Astrocyte (in vitro differentiated cells and primary cell): ENCODE data around the gene MSH5. TPM values are rescaled to one million over a fixed set of nuclear protein-coding genes. Genes with fewer than 3 reads are reported as not detected.

ENCODE experiments used
- DNase-seq: peaks from one replicate; pipeline ENCODE4 v3.0.0-alpha.2; 2010; ENCODE audit warnings: low read depth
- FAIRE-seq: peaks from 2 replicates; lab custom pipeline; 2011; peaks lifted over from hg19 to GRCh38; lab: Jason Lieb, UNC
- H2AFZ ChIP-seq: 2 replicates; pipeline ENCODE4 v1.6.0; 2012; ENCODE audit warnings: low read depth, low read length, inconsistent platforms
- H3K27ac ChIP-seq: 2 replicates; pipeline ENCODE4 v1.5.1; 2011; ENCODE audit warnings: low read depth, low read length, inconsistent platforms
- H3K27me3 ChIP-seq: 2 replicates; pipeline ENCODE4 v1.6.0; 2011; ENCODE audit warnings: low read length, inconsistent platforms; ENCODE audit not compliant: insufficient read depth
- H3K36me3 ChIP-seq: 2 replicates; pipeline ENCODE4 v1.5.1; 2011; ENCODE audit warnings: low read length, inconsistent platforms; ENCODE audit not compliant: insufficient read depth
- H3K4me1 ChIP-seq: 2 replicates; pipeline ENCODE4 v1.5.1; 2011; ENCODE audit warnings: low read length, inconsistent platforms; ENCODE audit not compliant: insufficient read depth
- H3K4me2 ChIP-seq: 2 replicates; pipeline ENCODE4 v1.6.0; 2012; ENCODE audit warnings: low read length, inconsistent platforms
- H3K4me3 ChIP-seq: 2 replicates; pipeline ENCODE4 v1.5.1; 2011; ENCODE audit warnings: low read depth, mild to moderate bottlenecking, low read length, inconsistent platforms; ENCODE audit not compliant: insufficient read depth
- H3K79me2 ChIP-seq: 2 replicates; pipeline ENCODE4 v1.6.0; 2012; ENCODE audit warnings: mild to moderate bottlenecking, low read length, inconsistent platforms; ENCODE audit not compliant: insufficient read depth
- H3K9ac ChIP-seq: 2 replicates; pipeline ENCODE4 v1.6.0; 2012; ENCODE audit warnings: mild to moderate bottlenecking, low read length, inconsistent platforms
- H3K9me3 ChIP-seq: 2 replicates; pipeline ENCODE4 v1.5.1; 2012; ENCODE audit warnings: low read depth, mild to moderate bottlenecking, low read length, inconsistent platforms; ENCODE audit not compliant: insufficient read depth
- H4K20me1 ChIP-seq: 2 replicates; pipeline ENCODE4 v1.6.0; 2012; ENCODE audit warnings: low read length, inconsistent platforms; ENCODE audit not compliant: insufficient read depth
- H3K27ac Mint-ChIP-seq: one replicate; pipeline ENCODE4 v1.8.0; 2021; ENCODE audit warnings: mild to moderate bottlenecking, mixed read lengths; ENCODE audit not compliant: unreplicated experiment
- H3K27me3 Mint-ChIP-seq: one replicate; pipeline ENCODE4 v1.8.0; 2021; ENCODE audit warnings: low read depth, mixed read lengths; ENCODE audit not compliant: unreplicated experiment
- H3K36me3 Mint-ChIP-seq: one replicate; pipeline ENCODE4 v1.8.0; 2021; ENCODE audit warnings: low read depth, mixed read lengths; ENCODE audit not compliant: unreplicated experiment
- H3K4me1 Mint-ChIP-seq: one replicate; pipeline ENCODE4 v1.8.0; 2021; ENCODE audit warnings: low read depth, mixed read lengths; ENCODE audit not compliant: unreplicated experiment
- H3K4me3 Mint-ChIP-seq: one replicate; pipeline ENCODE4 v1.8.0; 2021; ENCODE audit warnings: mild to moderate bottlenecking, moderate library complexity, mixed read lengths; ENCODE audit not compliant: unreplicated experiment
- H3K9me3 Mint-ChIP-seq: one replicate; pipeline ENCODE4 v1.8.0; 2021; ENCODE audit warnings: mild to moderate bottlenecking, mixed read lengths; ENCODE audit not compliant: unreplicated experiment
- CTCF ChIP-seq: IDR thresholded peaks from 2 replicates; pipeline ENCODE4 v1.5.1; 2011; ENCODE audit warnings: low read depth, mild to moderate bottlenecking, inconsistent platforms, low read length, moderate library complexity; ENCODE audit not compliant: insufficient read depth
- EZH2 ChIP-seq: IDR thresholded peaks from 2 replicates; pipeline ENCODE4 v1.6.1; 2012; ENCODE audit warnings: mild to moderate bottlenecking, low read length, inconsistent platforms; ENCODE audit not compliant: insufficient read depth
- total RNA-seq: library from RNA; stranded (reverse); gene quantifications from 2 replicates; pipeline ENCODE4 v1.2.1, GENCODE V29; 2021

MSH5 gene
- total RNA-seq, 1 donor from 2014 or later, result 6.8 TPM

- Histone ChIP-seq H3K36me3 (peaks cover 16% of the 10 kb centered on the region), H2AFZ (peak within 1 kb of the TSS; percentile 77), H3K9me3 (no peaks in the 10 kb centered on the region), H3K9ac (peak within 1 kb of the TSS; percentile 94), H3K4me3 (peak within 1 kb of the TSS; percentile 79), H3K27ac (peak within 1 kb of the TSS; percentile 94), H3K4me1 (peaks cover 21% of the 10 kb centered on the region), H3K4me2 (peak within 1 kb of the TSS; percentile 89), H3K79me2 (peaks cover 42% of the 10 kb centered on the region), H4K20me1 (peaks cover 11% of the 10 kb centered on the region), H3K27me3 (no peaks in the 10 kb centered on the region)
- Mint-ChIP-seq H3K4me1 (peaks cover 11% of the 10 kb centered on the region), H3K9me3 (no peaks in the 10 kb centered on the region), H3K4me3 (peak within 1 kb of the TSS; percentile 99), H3K36me3 (peaks cover 10% of the 10 kb centered on the region), H3K27me3 (no peaks in the 10 kb centered on the region), H3K27ac (peak within 1 kb of the TSS; percentile 98)
- TF ChIP-seq CTCF, result peak; percentile 40
- TF ChIP-seq EZH2, result no peak
- FAIRE-seq (no peak), DNase-seq (peak; percentile 72)
Observed at GRCh38 chr6:31795616-31796298, 56.0 kb downstream of the MSH5 start, which contains the start of gene VARS1. Gene VARS1 (minus strand): TSS chr6:31795752. CDS start chr6:31795217, 535 bp downstream.

- Histone ChIP-seq H3K79me2 (peaks cover 38% of the 10 kb centered on the region), H3K27me3 (no peaks in the 10 kb centered on the region), H3K4me2 (no peak overlapping the region), H4K20me1 (peaks cover 4% of the 10 kb centered on the region), H3K4me1 (peaks cover 21% of the 10 kb centered on the region), H3K36me3 (peaks cover 8% of the 10 kb centered on the region), H3K9me3 (no peaks in the 10 kb centered on the region), H2AFZ (no peak overlapping the region), H3K9ac (no peak overlapping the region), H3K27ac (no peak overlapping the region), H3K4me3 (no peak overlapping the region)
- no peaks in the 10 kb centered on the region for H3K27me3 Mint-ChIP-seq
- H3K4me3 Mint-ChIP-seq, result peak overlapping the region; percentile 64
- peaks cover 3% of the 10 kb centered on the region for H3K36me3 Mint-ChIP-seq
- H3K9me3 Mint-ChIP-seq, result no peaks in the 10 kb centered on the region
- no peak for FAIRE-seq
- TF ChIP-seq CTCF (no peak), EZH2 (no peak)
- H3K4me1 Mint-ChIP-seq, result peaks cover 11% of the 10 kb centered on the region
- H3K27ac Mint-ChIP-seq, result no peak overlapping the region
- no peak for DNase-seq
Observed at GRCh38 chr6:31796993-31797385, 57.2 kb downstream of the MSH5 start.

GRCh38 chr6:31797588-31797987 lies 57.8 kb downstream of the MSH5 start:
- Mint-ChIP-seq H3K4me1 (peaks cover 10% of the 10 kb centered on the region), H3K36me3 (peaks cover 2% of the 10 kb centered on the region), H3K4me3 (no peak overlapping the region), H3K9me3 (no peaks in the 10 kb centered on the region), H3K27ac (no peak overlapping the region), H3K27me3 (no peaks in the 10 kb centered on the region)
- Histone ChIP-seq H2AFZ (no peak overlapping the region), H3K79me2 (peaks cover 33% of the 10 kb centered on the region), H3K4me3 (no peak overlapping the region), H3K4me2 (no peak overlapping the region), H3K9me3 (no peaks in the 10 kb centered on the region), H3K9ac (no peak overlapping the region), H4K20me1 (no peaks in the 10 kb centered on the region), H3K36me3 (peaks cover 5% of the 10 kb centered on the region), H3K4me1 (peaks cover 16% of the 10 kb centered on the region), H3K27me3 (no peaks in the 10 kb centered on the region), H3K27ac (no peak overlapping the region)
- TF ChIP-seq EZH2 (no peak), CTCF (no peak)
- FAIRE-seq, result no peak
- DNase-seq, result no peak
